LoVo (cell line): ENCODE data around the gene TOMM20.
"Not testable (repeated sequence)": the region's sequence is repeated elsewhere in the genome, so short reads cannot be mapped to it uniquely, and the experiment has no call there.

Source experiments
- DNase-seq: peaks from one replicate; pipeline ENCODE4 v3.0.0-alpha.2; 2016; ENCODE audit warnings: low spot score

The TOMM20 gene

DNA sequence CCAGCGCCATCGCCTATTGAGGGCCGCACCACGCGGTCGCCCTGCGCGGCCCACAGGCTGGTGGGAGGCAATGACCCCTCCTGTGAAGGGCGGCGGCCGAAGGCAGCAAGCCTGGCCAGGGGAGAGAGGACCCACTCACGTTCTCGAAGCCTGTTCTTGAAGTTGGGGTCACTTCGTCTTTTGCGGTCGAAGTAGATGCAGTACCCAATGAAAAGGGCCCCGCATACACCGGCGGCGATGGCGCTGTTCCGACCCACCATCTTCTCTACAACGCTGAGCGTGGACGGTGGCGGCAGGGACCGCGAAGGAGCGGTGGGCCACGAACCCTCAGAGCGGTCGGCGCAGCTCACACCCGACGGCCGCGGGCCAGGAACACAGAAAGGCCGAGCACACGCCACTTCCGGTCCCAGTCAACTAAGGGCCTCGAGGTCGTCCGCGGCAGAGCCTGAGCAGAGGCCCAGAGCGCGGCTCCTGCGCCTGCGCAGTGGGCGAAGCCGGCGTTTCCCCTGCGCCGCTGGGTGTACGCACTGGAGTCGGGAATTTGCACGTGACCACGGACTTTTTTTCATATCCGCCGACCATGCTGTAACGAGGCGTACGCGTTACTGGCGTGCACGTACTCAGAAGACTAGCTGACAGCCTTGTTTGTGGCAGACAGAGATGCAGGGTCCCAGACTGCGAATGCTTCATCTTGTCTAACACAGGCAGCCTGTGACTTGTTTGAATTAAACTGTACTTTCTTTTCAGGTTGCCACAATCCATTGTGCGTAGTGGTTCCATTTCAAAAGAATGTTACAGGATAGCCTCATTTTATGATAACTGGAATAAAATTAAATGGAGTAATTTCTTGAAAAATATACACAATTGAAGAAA, at the start of gene TOMM20:
TSS of gene TOMM20 (minus strand) at position 382 of the 873 bp plus-strand sequence. CDS start at position 260, 122 bp downstream.
- DNase-seq, result peak; percentile 97

DNA sequence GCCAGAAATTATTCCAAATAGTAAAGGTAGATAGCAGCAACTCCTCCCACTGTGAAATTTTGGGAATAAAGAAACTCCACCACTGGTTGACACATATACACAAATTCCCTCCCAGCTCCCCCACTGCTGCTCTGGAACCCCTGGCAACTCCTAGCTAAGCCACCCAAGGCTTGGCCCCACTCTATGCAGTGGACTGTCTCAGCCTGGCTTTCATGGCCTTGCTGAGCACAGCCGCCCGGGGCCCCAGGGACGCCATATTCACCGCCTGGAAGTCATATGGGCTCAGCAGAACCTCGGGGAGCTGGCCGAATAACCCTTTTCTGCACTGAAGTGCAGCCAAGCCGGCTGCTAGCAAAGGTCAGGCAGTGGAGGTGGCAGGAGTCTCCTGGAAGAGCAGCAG, 47.8 kb upstream of the TOMM20 start:
- no peak for DNase-seq

DNA sequence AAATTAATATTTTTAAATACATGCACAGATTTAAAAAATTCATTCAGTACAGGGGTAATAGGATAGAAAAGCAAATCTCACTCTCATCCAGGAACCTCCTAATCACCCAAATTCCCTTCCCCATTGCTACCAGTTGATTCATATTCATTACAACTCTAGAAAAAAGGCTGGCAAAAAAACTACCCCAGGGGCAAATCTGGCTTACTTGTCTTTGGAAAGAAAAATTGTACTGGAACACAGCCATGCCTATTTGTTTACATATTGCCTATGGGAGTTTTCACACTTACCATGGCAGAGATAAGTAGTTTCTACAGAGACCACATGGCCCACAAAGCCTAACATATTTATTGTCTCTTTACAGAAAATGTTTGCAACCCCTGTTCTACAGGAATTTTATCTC, 41.3 kb upstream of the TOMM20 start:
- DNase-seq, result no peak

DNA sequence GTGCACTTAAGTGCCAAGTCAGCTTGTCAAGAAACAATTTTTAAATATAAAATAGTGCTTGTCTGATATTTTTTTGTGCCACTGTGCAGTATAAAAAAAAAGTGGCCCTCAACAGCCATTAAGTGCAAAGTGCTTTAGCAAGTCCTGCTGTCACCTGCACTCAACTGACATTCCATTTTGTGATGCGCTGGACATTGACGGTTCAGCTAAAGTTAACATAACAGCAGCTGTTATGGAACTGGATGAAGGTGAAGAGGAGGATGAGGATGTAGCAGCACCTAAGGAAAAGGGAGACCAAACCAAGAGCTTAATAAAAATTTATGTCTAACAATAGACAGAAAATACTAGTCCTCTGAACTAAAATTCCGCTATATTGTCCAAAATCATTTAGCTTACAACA, 39.7 kb upstream of the TOMM20 start:
- DNase-seq, result no peak

DNA sequence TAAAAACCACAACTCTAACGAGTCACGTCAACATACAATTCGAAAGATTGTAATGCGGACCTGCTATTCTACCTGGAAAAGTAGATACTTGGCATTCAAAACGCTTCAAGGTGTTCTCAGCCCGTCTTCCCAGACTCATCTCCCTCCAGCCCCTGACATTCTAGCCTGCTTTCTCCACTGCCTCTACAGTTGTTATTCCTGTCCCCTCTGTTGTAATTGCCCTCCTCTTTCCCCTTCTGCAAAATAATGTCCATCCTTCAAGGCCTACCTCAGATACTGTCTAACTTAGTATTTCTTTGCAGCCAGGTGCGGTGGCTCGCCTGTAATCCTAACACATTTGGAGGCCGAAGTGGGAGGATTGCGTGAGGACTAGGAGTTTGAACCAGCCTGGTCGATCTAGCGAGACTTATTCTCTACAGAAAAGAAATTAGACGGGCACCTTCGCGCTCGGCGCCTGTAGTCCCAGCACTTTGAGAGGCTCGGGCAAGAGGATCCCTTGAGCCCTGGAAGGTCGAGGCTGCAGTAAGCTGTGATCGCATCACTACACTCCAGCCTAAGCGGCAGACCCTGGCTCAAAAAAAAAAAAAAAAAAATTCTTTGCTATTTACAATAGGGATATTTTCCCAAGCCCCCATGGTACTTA, 33.2 kb upstream of the TOMM20 start:
- DNase-seq, result no peak

DNA sequence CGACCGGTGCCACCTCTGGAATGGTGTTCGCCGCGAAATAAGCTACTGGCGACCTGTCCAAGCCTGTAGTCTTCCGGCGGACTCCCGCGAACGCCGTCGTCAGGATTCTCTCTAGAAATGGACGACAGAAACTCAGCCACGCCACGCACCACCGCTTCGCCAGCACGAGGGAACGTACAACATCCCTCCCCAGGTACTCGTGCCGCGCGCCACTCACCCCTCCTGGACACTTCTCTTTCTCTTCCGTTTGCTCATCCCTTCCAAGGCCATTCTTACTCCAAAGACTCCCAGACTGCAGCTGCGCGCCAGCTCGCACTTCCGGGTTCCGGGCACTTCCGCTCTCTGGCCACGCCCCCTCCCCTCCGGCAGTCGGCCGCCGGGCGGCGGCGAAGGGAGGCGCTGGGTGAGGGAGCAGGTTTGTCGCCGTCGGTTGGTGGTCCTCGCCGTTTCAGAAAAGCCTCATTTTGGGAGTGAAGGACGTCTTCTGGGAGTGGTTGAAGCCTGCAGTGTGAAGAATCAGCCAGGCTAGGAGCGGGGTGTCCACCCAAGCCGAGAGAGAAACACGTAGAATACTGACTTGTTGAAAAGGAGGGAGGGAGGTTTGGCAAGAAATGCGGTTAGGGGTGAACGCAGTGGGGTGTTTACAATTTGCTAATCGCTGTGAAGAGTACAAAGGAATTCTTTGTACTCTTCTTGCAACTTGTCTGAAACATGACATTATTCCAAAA, 32.5 kb upstream of the TOMM20 start, which contains the start of gene RBM34:
TSS of gene RBM34 (minus strand) at position 294 of the 728 bp plus-strand sequence. CDS start at position 270, 24 bp downstream.
- peak; percentile 93 for DNase-seq

DNA sequence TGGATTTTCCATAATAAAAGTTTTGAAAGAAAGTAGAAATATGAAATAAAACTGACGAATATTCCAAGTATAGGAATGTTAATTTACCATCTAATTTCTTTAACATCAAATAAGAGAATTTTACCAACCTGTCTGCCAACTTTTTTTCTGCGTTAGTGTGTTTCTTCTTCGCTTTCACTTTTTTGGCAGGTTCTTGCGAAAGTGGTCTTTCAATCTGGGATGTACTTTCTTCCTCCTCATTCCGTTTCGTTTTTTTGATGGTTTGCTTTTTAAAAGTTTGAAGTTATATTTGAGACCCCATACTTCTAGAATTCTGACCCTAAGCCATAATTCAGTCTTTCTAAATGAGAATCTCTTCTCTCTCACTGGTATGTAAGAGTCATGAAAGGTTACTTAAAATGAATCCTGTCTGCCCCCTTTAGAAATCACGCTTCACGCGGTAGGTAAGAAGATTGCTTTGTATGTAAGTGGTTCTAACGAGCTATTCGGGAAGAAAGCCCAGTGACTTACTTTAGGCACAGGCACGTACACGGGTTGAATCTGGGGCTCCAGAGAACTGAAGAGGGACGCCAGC, 31.8 kb upstream of the TOMM20 start:
- peak; percentile 46 for DNase-seq

DNA sequence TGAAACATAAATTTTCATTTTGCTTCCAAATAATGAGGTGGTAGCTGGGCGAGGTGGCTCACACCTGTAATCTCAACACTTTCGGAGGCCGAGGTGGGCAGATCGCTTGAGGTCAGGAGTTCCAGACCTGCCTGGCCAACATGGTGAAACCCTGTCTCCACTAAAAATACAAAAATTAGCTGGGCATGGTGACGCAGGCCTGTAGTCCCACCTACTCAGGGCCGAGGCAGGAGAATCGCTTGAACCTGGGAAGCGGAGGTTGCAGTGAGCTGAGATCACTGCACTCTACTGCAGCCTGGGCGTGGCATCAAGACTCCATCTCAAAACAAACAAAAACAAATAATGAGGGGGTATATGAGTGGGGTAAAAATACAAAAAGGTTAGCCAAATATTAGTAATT, 31.3 kb upstream of the TOMM20 start:
- not testable (repeated sequence) for DNase-seq

DNA sequence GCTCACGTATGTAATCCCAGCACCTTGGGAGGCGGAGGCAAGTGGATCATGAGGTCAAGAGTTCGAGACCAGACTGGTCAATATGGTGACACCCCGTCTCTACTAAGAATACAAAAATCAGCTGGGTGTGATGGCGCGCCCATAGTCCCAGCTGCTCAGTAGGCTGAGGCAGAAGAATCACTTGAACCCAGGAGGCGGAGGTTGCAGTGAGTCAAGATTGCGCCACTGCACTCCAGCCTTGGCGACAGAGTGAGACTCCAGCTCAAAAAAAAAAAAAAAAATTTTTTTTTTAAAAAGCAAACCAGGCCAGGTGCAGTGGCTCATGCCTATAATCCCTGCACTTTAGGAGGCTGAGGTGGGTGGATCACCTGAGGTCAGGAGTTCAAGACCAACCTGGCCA, 30.6 kb upstream of the TOMM20 start:
- DNase-seq, result not testable (repeated sequence)

DNA sequence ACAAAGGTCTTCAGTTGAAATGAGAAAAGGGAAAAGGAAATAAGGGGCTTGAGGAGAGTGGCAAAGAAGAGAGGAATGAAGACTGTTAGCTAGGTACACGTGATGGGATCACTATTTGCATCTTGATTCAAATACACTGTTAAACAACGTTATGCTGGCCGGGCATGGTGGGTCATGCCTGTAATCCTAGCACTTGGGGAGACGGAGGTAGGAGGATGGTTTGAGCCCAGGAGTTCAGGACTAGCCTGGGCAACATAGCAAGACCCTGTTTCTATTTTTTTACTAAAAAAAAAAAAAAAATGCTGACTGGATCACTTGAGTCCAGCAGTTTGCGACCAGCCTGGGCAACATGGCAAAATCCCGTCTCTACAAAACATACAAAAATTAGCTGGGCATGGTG, 30.0 kb upstream of the TOMM20 start:
- DNase-seq, result no peak

DNA sequence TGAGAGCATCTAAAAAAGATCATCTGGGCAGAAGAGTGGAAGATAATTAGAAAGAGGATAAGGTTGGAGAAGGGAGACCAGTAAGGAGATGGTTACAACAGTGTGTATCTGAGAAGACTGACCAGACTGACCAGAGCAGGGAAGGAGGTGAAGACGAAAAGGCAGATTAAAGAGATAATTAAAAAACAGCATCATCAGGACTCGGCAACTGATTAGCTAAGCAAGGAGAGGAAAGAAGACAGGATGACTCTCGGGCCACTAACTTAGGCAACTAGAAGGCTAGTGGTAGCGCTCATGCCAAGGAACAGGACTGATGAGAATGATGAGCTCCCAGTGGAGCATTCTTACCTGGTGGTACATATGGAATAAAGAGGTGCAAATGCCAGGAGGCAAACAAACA, 28.5 kb upstream of the TOMM20 start:
- no peak for DNase-seq

DNA sequence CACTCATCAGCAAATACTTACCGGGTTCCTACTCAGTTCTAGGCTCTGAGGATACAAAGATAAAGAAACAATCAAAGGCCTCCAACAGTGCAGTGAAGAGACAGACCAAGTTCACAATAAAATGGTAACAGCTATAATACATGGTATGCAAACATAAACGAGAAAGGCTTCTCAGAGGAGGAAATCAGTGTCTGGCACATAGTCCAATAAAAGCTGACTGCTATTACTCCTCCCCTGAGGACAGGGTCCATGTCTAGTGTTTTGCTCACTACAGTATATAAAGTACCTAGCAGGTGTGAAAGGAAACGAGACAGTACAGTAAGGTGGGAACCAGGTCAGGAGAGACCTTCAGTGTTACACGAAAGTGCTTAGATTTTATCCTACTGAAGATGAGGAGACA, 28.1 kb upstream of the TOMM20 start:
- no peak for DNase-seq

DNA sequence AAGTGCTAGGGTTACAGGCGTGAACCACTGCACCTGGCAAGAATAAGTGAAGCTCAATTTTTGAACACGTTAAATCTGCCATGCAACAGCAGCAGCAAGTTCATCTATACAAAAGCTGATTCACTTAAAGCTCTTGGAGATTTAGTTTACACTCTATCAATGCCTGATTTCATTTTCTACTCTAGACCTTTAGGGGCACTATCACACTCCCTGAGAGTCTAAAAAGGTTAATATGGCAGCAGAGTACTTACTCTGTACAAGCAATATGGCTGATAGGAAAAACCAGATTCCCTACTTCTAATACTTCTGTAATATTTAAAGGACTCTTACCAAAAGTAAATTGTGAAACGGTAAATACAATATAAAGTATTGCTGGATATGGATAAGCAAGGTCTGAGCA, 27.6 kb upstream of the TOMM20 start:
- DNase-seq, result no peak

DNA sequence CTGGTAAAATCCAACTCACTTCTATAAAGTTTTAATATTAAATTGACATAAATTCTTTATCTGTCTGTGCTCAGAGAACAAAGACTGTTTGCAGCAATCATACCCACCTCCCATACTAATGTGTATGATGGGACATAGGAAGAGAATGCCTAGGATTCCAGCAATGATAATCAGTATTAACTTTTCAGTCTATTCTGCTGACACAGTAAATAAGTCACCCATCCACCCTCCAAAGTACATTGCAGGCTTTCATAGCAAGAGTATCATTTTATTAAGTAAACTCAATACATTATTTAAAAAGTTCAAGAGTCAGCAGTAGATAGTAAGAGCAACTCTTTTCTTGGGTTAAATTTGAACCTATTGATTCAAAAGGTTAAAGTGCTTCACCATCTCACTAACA, 23.6 kb upstream of the TOMM20 start:
- no peak for DNase-seq

DNA sequence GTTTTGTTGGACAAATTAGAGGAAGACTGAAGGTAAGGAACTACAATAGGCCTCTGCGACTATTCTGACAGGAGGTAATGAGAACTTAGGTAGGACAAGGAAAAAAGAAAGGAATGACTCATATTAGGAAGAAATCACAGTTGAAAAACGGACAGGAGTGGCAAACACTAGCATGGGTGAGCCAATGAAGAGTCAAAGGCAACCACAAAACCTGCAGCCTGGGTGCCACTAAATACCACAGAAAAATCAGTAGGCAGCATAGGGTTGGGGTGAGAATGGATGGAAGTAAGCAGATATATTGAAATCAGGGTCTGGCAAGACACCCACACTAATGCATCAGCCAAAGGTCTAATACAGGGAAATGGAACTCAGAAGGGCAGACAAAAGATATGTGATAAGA, 22.4 kb upstream of the TOMM20 start:
- no peak for DNase-seq

DNA sequence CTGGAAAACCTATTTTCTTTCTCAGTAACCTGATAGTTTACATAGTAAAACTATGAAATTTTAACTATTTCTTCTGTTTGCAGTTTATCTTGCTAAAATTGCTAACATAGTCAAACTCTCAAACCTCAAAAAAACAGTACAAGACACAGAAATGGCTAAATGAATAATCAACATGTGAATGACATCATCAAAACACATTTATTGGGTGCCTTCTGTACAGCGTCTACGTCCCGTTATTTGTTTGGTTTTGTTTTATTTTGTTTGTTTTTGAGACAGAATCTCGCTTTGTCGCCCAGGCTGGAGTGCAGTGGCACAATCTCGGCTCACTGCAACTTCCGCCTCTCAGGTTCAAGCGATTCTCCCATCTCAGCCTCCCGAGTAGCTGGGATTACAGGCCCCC, 21.2 kb upstream of the TOMM20 start:
- no peak for DNase-seq

DNA sequence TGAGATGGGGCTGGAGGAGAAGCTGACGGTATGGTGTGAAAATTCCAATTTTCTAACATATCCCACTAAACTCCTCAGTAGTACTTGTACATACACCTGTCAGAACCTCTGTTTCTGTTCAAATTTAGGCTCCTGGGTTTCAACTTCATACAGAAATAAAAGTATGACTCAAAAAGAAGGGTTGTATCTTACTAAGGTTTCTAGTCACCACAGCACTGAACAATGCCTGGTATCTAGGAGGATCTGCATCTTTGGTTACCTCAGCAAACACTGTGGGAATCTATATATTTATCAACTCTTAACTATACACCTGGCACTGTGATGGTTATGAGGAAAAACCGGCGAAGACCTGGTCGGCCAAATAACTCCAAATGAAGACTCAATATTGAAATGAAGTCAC, 18.6 kb upstream of the TOMM20 start:
- no peak for DNase-seq

DNA sequence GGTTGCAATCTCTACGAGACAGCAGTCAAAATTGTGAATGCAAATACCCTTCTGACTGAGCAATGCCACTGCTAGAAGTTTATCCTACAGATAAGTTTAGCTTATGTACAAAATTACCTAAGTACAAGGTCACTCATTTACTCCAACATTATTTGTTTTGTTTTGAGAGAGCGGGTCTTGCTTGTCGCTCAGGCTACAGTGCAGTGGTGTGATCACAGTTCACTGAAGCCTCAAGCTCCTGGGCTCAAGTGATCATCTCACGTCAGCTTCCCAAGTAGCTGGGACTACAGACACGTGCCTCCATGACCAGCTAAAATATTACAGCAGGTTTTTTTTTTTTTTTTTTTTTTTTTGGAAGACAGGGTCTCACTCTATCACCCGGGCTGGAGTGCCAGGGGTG, 17.0 kb upstream of the TOMM20 start:
- DNase-seq, result no peak

DNA sequence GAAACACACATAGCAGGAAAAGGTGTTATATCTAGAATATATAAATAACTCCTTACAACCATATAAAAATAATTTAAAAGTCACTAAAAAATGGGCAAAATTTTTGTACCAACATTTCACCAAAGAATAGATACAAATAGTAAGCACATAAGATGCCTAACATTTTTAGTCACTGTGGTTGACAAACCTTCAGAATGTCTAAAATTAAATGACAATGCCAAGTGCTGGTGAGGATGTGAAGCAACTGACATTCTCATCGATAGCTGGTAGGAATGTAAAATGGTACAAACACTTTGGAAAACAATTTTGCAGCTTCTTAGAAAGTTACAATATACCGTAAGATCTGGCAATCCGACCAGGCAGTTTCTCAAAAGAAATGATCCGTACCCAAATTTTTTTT, 14.4 kb upstream of the TOMM20 start:
- DNase-seq, result no peak

DNA sequence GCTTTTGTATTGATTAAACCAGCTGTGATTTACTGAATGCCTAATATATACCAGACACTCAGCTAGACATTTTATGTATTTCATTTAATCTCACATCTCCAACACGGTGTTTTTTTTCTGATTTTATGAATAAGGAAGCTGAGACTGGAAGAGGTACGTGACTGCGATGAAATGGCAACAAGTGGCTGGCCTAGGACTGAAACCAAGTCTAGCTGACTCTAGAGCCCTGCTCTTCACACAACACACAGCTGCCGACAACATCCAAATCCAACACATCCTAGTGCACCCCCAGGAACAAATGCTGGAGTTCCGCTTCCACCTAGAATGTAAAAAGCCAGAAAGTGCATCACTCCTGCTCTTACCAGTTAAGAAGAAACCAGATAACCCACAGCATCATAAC, 10.7 kb upstream of the TOMM20 start:
- DNase-seq, result no peak

DNA sequence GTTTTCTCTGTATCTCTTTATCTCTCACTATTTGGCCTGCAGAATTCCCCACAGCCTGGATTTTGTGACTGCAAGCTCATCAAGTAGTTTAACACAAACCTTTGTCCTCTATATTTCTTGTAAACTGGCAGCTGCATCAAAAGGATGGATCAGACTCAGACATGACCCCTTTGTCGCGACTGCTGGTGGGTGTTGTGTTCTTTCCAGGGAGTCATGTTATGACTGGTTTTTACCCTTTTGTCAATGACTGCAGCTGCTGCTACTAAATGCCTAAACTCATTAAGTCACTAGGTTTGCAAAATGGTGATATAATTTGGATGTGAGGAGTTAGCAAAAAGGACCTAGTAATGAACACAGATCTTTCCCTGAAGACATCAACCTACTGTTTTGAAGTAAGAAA, 10.2 kb upstream of the TOMM20 start:
- no peak for DNase-seq

DNA sequence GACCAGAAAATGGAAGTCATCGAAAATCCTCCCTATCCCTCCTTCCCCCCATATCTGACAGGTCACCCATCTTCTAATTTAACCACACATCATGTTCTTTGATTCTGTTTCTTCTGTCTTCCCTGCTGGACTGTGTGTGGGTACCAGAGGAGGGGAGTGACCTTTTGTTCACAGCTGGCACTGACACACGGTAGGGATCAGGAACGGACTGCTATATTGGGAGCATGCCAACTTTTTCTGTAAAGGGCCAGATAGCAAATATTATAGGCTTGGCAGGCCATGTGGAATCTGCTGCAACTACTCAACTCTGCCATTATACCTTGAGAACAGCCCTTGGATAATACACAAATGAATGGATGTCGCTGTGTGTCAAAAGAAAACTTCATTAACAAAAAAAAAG, 7.5 kb upstream of the TOMM20 start:
- DNase-seq, result no peak

DNA sequence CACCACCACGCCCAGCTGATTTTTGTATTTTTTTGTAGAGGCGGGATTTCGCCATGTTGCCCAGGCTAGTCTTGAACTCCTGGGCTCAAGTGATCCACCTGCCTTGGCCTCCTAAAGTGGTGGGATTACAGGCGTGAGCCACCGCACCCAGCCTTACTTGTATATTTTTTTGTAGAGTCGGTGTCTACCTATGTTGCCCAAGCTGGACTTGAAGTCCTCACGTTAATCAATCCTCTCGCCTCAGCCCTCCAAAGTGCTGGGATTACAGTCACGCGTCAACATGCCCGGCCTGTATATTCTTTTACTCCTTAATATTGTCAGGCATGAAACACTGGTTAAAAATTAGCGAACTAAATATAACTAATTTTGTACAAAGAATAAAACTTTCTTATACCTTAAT, 5.5 kb upstream of the TOMM20 start:
- no peak for DNase-seq
